ENCODE results near the gene MNAT1. TPM values are rescaled to one million over a fixed set of nuclear protein-coding genes. Genes with fewer than 3 reads are reported as not detected.

Gene MNAT1
- 33.4 TPM for polyA plus RNA-seq (2012; ENCODE audit: insufficient read length, low read depth)

DNA sequence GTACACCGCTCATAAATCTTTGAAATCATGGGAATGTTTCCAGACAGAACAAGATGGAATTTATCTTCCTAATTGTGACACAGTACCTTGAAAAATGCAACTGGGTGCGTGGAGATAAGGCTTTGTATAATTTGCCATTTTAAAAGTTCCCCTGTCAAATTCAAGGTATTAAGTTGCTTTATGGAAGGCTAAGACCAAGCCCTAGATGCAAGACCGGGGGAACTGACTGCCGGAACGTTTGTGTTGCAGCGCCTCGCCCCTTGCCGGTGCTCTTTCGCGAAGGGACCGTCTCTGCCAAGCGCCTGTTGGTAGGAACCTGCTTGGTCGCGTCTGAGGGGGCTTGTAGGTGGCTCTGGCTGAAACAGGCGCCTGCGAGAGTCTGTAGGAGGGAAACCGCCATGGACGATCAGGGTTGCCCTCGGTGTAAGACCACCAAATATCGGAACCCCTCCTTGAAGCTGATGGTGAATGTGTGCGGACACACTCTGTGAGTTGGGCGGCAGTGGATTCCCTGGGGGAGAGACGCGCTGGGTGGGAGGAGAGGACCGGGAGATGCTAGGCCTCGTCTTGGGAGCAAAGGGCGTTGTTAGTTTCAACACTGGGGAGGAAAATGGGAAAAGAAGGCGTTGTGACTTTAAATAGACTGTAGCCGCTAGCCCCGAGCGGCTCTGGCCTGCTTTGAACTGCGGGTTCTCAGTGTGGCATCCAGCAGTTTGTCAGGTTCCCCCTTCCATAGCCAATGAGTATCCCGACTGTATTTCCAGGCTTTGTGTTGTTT, at the start of gene MNAT1:
Gene MNAT1 (plus strand): TSS at position 297 of the 778 bp plus-strand sequence. CDS start 102 bp downstream, at position 399.
- TF ChIP-seq SIN3A (IDR thresholded peaks at IDR 0.05; ENCODE audit: borderline replicate concordance, insufficient read depth, low read length) (0 out of 2 replicates have a peak, but pooled peaks have one; percentile 37), POLR2AphosphoS5 (IDR thresholded peaks at IDR 0.05; ENCODE audit: low read depth, low read length) (peak; percentile 82), TAF1 (IDR thresholded peaks at IDR 0.05; ENCODE audit: borderline replicate concordance, insufficient read depth, low read length) (peak; percentile 99), FOXP2 (optimal IDR thresholded peaks at IDR 0.05; ENCODE audit: borderline replicate concordance, extremely low read depth, extremely low read length, insufficient read depth) (peak; percentile 53)
- TF ChIP-seq, protein P1, sequence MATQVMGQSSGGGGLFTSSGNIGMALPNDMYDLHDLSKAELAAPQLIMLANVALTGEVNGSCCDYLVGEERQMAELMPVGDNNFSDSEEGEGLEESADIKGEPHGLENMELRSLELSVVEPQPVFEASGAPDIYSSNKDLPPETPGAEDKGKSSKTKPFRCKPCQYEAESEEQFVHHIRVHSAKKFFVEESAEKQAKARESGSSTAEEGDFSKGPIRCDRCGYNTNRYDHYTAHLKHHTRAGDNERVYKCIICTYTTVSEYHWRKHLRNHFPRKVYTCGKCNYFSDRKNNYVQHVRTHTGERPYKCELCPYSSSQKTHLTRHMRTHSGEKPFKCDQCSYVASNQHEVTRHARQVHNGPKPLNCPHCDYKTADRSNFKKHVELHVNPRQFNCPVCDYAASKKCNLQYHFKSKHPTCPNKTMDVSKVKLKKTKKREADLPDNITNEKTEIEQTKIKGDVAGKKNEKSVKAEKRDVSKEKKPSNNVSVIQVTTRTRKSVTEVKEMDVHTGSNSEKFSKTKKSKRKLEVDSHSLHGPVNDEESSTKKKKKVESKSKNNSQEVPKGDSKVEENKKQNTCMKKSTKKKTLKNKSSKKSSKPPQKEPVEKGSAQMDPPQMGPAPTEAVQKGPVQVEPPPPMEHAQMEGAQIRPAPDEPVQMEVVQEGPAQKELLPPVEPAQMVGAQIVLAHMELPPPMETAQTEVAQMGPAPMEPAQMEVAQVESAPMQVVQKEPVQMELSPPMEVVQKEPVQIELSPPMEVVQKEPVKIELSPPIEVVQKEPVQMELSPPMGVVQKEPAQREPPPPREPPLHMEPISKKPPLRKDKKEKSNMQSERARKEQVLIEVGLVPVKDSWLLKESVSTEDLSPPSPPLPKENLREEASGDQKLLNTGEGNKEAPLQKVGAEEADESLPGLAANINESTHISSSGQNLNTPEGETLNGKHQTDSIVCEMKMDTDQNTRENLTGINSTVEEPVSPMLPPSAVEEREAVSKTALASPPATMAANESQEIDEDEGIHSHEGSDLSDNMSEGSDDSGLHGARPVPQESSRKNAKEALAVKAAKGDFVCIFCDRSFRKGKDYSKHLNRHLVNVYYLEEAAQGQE (IDR thresholded peaks at IDR 0.05; ENCODE audit: insufficient read depth in 1 of 2, low read depth in 2 of 2, low read length in 2 of 2) = peak in 1 of 2 experiments; percentile 58; a peak in 2 of 4 replicates

DNA sequence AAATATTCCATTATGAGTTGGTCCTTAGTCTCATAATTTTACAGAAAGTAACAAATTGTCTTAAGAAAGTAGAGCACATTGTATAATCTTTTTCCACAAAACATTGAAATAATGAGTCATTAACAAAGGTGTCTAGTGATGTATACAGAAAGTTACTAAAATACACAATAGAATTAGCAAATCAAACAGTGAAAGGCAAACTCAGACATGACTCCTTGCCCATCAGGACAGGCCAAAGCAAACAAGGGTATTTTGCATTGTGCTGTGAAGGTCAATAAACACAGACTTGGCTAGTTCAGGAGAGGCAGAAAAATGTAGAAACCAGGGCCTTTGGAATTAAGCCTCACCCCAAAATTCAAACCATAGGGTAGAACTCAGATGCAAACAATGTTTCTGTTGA, 47.7 kb upstream of the MNAT1 start:
- TF ChIP-seq, protein P1 (IDR thresholded peaks at IDR 0.05; ENCODE audit: insufficient read depth in 1 of 2, low read depth in 2 of 2, low read length in 2 of 2) = no peak
- no peak for TF ChIP-seq TAF1 (IDR thresholded peaks at IDR 0.05; ENCODE audit: borderline replicate concordance, insufficient read depth, low read length)
- TF ChIP-seq FOXP2 (optimal IDR thresholded peaks at IDR 0.05; ENCODE audit: borderline replicate concordance, extremely low read depth, extremely low read length, insufficient read depth) = no peak
- TF ChIP-seq POLR2AphosphoS5 (IDR thresholded peaks at IDR 0.05; ENCODE audit: low read depth, low read length) = no peak
- TF ChIP-seq SIN3A (IDR thresholded peaks at IDR 0.05; ENCODE audit: borderline replicate concordance, insufficient read depth, low read length) = no peak

DNA sequence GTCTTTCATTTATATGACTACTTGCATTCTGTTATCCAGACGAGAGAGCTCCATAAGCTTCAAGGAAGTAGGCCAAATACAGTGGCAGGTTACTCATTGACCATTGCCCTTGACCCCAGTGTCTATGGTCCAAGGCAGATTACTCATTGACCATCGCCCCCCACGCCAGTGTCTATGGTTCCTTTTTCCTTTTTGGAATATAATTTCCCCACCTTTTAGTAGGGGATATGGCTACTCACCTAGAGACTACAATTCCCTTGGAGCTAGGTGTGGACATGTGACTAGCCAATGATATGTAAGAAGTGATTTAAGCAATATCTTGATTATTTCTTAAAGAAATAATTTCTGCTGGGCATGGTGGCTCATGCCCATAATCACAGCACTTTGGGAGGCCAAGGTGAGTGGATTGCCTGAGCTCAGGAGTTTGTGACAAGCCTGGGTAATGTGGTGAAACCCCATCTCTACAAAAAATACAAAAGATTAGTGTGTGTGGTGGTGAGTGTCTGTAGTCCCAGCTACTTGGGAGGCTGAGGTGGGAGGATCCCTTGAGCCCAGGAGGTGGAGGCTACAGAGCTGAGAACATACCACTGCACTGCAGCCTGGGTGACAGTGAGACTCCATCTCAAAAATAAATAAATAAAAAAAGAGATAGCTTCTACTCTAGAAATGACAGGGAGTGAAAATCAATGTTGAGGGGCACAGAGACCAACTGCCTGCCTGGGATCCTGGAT, 43.0 kb upstream of the MNAT1 start:
- TF ChIP-seq POLR2AphosphoS5 (IDR thresholded peaks at IDR 0.05; ENCODE audit: low read depth, low read length) (no peak), FOXP2 (optimal IDR thresholded peaks at IDR 0.05; ENCODE audit: borderline replicate concordance, extremely low read depth, extremely low read length, insufficient read depth) (no peak), SIN3A (IDR thresholded peaks at IDR 0.05; ENCODE audit: borderline replicate concordance, insufficient read depth, low read length) (no peak), TAF1 (IDR thresholded peaks at IDR 0.05; ENCODE audit: borderline replicate concordance, insufficient read depth, low read length) (no peak)
- TF ChIP-seq, protein P1 (IDR thresholded peaks at IDR 0.05; ENCODE audit: insufficient read depth in 1 of 2, low read depth in 2 of 2, low read length in 2 of 2) = no peak

DNA sequence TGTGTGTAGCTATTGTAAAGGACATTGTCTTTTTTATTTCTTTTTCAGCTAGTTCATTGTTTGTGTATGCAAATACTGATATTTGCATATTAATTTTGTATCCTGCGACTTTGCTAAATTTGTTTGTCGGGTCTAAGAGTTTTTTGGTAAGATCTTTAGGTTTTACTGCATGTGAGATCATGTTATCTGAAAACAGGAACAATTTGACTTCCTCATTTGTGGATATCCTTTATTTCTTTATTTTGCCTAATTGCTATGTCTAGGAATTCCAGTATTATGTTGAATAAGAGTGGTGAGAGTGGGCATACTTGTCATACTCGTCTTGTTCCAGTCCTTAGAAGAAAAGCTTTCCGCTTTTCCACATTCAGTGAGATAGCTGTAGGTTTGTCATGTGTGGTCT, 39.2 kb upstream of the MNAT1 start:
- no peak for TF ChIP-seq SIN3A (IDR thresholded peaks at IDR 0.05; ENCODE audit: borderline replicate concordance, insufficient read depth, low read length)

DNA sequence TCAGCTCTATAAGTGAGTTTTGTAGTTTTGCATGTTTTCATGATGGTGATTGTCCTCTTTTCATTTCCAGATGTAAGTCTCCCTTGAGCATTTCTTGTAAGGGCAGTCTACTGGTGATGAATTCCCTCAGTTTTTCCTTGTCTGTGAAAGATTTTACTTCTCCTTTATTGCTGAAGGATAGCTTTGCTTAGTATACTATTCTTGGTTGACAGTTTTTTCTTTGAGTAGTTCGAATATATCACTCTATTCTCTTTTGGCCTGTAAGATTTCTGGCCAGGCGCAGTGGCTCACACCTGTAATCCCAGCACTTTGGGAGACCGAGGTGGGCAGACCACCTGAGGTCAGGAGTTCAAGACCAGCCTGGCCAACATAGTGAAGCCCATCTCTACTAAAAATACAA, 34.0 kb upstream of the MNAT1 start:
- TF ChIP-seq, protein P1 (IDR thresholded peaks at IDR 0.05; ENCODE audit: insufficient read depth in 1 of 2, low read depth in 2 of 2, low read length in 2 of 2) = no peak
- no peak for TF ChIP-seq POLR2AphosphoS5 (IDR thresholded peaks at IDR 0.05; ENCODE audit: low read depth, low read length)
- no peak for TF ChIP-seq FOXP2 (optimal IDR thresholded peaks at IDR 0.05; ENCODE audit: borderline replicate concordance, extremely low read depth, extremely low read length, insufficient read depth)
- no peak for TF ChIP-seq TAF1 (IDR thresholded peaks at IDR 0.05; ENCODE audit: borderline replicate concordance, insufficient read depth, low read length)
- TF ChIP-seq SIN3A (IDR thresholded peaks at IDR 0.05; ENCODE audit: borderline replicate concordance, insufficient read depth, low read length) = no peak
